Stimulated activated CD4-positive, alpha-beta T cell treated with anti-CD3 and anti-CD28 coated beads, Interleukin-2, amount 100 ng/mL, for 24 hours (primary cell): ENCODE data around the gene DYNLT2B.
"Not testable (repeated sequence)": the region's sequence is repeated elsewhere in the genome, so short reads cannot be mapped to it uniquely, and the experiment has no call there.

Source experiments
- DNase-seq, 2 donors: peaks; one replicate each; pipeline ENCODE4 v3.0.0-alpha.2; 2020

DYNLT2B gene

DNA sequence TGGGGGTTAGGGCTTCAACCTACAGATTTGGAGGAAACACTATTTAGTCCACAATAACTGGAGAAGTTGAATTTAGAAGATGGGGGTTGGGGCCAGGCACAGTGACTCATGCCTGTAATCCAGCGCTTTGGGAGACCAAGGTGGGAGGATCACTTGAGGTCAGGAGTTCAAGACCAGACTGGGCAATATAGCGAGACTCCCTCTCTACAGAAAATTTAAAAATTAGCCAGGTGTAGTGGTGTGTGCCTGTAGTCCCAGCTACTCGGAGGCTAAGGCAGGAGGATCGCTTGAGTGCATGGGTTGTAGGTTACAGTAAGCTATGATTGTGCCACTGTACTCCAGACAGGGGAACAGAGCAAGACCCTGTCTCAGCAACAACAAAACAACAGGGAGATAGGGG is 5.0 kb upstream of the DYNLT2B start:
- DNase-seq: no peak

DNA sequence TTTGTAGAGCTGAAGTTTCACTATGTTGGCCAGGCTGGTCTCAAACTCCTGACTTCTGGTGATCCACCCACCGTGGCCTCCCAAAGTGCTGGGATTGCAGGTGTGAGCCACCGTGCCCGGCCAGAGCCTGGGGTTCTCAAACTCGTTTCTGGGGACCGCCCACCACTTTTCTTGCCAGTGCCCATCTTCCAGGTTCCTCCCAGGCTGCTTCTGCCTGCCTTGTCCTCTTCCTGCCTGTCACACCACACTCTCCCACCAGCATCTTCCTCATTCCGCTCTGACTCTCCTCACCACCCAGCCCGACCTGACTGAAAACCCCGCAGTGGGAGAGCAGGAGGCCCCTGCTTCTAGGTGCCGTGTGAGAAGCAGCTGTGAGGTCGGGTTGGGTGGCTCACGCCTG is 3.1 kb upstream of the DYNLT2B start:
- no peak for DNase-seq

DNA sequence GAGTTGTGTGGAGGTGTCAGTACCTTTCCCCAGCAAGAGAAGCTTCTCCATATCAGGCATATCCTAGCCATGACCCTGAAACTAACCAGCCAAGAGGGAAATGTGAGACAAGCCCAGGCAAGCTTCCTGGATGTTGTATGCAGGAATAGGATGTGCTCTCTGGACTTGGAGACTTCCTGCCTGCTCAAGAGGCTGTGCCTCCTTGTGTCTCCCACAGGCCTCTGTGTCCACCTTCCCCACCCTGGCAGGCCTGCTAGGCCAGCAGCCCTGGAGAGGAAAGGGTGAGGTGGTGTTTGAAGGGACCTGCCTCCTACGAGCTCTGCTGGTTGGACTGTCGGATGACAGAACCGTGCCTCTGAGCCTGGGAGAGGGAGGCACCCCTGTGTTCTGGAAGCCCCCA is 2.1 kb upstream of the DYNLT2B start:
- DNase-seq: no peak

DNA sequence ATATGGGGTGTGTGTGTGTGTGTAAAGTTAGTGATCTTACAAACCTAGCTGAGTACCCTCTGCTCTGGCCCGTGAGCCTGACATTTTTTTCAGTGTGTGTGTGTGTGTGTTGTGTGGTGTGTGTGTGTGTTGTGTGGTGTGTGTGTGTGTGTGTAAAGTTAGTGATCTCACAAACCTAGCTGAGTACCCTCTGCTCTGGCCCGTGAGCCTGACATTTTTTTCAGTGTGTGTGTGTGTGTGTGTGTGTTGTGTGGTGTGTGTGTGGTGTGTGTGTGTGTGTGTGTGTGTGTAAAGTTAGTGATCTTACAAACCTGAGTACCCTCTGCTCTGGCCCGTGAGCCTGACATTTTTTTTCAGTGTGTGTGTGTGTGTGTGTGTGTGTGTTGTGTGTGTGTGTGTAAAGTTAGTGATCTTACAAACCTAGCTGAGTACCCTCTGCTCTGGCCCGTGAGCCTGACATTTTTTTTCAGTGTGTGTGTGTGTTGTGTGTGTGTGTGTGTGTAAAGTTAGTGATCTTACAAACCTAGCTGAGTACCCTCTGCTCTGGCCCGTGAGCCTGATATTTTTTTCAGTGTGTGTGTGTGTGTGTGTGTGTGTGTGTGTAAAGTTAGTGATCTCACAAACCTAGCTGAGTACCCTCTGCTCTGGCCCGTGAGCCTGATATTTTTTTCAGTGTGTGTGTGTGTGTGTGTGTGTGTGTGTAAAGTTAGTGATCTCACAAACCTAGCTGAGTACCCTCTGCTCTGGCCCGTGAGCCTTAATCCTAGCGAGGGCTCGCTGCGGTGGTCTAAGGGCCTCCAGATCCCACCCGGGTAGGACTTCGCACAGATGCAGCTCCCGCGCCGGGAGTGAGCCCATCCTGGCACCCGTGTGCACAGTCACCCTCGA is 997 bp downstream of the DYNLT2B start:
- not testable (repeated sequence) for DNase-seq

DNA sequence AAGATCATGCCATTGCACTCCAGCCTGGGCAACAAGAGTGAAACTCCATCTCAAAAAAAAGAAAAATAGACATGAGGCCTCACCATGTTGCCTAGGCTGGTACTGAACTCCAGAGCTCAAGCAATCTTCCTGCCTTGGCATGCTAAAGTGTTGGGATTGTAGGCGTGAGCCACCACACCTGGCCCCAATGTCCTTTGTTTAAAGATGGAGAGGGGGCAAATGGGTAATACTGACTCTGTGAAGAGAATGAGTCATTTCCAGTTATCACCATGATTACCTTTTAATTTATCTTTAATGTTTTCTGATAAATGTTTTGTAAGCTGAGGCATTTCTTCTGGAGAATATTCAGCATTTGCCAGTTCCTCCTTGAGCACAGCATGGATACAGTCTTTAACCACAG is 2.2 kb downstream of the DYNLT2B start:
- DNase-seq: no peak

DNA sequence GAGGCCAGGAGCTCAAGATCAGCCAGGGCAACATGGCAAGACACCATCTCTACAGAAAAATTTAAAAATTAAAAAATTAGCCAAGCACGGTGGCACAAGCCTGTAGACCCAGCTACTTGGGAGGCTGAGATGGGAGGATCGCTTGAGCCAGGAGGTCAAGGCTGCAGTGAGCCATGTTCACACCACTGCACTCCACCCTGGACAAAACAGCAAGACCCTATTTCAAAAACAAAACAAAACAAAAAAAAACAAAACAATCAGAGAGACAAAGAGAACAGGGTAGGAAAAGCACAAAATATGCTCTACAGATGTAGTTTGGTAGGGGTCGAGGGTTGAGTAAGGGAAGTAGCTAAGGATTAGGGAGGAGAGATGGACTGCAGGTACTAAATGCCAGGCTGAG is 3.4 kb downstream of the DYNLT2B start:
- no peak for DNase-seq

DNA sequence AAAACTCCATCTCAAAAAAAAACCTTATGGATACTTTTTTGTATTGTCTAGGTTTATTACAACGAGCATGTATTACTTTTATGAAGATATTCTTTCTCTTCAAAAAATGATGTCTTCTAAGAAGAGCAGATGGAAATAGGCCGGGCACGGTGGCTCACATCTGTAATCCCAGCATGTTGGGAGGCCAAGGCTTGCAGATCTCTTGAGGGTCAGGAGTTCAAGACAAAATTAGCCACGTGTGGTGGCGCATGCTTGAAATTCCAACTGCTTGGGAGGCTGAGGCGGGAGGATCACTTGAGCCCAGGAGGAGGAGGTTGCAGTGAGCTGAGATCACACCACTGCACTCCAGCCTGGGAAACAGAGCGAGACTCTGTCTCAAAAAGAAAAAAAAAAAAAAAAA is 4.0 kb downstream of the DYNLT2B start:
- DNase-seq: not testable (repeated sequence)

DNA sequence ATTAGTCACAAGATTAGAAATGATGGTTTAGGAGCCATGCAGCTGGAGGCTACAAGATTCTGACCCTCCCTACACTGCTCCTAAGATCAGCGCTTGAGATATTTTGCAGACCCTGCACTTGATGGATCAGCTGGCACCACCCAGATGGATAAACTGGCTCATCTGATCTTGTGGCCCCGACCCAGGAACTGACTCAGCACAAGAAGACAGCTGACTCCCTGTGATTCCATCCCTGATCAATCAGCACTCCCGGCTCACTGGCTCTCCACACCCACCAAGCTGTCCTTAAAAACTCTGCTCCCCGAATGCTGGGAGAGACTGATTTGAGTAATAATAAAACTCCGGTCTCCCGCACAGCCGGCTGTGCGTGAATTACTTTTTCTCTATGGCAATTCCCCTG is 15.1 kb downstream of the DYNLT2B start:
- not testable (repeated sequence) for DNase-seq

DNA sequence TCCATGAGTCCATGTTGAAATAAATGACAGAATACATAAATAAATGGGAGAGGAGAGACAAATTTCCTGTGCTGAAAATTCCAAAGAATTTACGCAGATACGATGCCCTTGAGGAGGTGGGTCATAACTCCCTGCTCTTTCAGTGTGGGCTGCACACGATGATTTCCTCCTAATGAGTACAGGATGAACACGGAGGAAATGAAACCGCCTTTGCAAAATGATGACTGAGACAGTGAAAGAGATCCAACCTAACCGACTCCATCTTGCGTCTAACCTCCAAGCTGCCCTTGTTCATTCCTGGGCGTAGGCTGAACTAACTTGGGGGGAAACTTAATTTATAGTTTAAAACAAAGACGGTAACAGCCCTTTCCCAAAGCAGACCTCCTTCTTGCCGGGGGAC is 15.5 kb downstream of the DYNLT2B start:
- DNase-seq: not testable (repeated sequence)

DNA sequence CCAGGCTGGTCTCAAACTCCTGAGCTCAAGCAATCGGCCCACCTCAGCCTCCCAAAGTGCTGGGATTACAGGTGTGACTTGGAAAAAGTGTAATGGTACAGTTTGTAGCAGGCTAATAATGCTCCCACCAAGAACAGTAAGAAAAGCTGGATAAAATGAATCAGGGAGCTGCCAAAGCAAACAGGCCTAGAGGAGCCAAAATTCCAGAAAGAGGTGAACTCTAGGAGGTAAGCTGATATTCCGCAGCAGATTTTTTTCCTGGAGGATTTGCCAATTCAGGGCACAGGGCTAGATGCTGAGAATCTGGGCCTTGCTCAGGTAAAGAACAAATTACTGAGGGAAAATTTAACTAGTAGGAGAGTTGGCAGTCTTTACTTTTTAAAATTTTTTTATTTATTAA is 19.5 kb downstream of the DYNLT2B start:
- DNase-seq: no peak

DNA sequence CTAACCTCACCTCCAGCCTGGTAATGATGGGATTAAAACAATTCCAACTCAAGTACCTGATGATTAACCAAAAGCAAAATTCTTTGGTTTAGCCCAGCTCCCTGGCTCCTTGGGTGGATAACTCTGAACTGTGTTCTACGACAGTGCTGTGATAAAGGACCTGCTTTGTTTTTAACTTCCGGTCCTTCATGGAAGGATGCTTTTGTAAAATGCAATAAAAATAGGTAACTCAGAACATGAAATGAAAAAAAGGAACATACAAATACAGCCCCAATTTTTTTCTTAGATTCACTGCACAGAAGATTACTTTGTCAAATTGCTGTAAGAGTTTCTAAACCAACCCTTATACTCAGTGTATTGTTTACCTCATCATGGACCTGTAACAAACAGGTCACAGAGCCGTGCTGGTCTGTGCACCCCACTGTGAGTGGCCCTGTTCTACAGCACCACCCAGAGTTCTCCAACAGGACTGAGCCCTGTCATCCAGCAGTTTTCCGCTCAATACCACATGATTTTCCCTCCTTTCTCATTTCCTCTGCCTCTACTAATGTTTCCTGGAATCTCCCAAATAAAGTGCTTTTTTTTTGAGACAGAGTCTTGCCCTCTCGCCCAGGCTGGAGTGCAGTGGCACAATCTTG is 25.6 kb downstream of the DYNLT2B start:
- no peak for DNase-seq

DNA sequence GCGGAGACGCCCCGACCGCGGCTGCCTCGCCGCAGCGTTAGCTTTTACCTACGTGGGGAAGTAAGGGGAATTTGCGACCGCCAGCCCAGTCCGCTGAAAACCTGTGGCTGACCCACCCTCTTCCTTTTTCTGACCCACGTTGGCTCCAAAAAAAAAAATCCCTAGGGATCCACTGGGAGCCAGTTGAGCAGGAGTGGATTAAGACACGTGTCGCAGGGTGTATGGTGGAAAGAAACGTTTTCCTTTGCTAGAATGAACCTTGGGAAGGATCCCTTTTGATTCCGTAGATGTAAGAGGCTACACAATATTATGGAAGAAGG is 29.9 kb downstream of the DYNLT2B start:
- DNase-seq: no peak

DNA sequence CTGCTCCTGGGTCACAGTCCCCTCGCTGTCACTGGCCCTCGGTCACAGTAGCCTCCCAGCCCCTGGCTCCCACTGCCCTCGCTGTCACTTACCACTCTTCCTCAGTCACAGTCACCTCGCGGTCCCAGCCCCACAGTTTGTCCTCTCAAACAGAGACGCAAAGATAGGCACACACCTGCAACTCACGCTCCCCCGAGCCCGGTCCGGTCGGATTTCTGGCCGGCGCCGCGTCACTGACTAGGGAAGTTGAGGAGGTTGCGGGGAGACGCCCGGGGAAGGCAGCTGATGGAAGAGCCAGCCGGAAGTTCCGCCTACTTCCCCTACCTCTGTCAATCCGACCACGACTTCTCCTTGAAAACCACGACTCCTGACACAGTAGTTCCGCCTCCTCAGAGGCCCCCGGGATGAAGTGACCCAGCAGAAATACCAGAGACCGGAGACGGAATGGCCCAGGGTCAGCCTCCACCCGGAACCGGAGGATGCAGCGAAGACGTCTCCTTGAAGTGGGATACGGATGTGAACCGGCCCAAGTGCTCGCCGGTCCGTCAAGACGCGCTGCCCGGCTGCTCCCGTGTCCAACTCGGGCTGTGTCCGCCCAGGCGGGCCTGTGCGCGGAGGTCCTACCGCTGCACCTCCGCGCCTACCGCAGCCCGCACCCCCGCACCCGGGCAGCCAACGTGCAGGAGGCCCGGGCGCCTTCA is 30.4 kb downstream of the DYNLT2B start, which contains the start of gene PCYT1A:
Gene PCYT1A (minus strand): TSS at position 287 of the 701 bp plus-strand sequence. CDS start 17,195 bp downstream, outside the sequence.
- DNase-seq: peak; percentile 78 to 82

DNA sequence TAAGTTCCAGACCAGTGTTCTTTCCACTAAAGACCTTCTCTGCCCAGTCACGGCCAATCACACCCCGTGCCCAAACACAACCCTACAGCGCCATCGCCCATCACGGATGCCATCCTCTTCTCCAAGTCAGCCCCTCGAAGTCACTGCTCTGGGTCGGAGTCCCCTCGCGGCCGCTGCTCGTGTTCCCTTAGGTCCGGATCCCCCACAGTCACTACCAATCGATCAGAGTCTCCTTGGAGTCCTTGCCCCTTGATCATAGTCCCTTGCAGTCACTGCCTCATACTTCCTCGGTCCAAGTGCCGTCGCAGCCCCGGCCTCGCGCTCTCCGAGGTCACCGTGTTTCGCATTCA is 31.0 kb downstream of the DYNLT2B start:
- DNase-seq: peak; percentile 33 to 37

DNA sequence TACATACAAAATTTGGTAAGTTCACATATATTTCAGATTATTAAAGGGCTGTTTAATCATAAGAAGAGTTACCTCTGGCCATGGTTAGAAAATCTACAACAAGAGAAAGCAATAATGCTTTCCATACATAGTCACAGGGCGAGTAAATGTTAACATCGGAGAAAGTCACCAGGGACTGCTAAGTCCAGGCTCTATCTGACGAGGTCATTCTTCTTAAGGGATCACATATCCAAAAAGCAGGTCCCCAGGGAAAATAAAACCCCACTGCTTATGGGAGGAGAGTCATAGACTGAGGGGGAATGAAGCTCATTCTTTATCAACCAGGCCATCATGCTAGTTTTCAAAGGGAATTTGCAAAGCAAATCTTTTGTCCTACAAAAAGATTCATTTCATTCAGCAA is 33.6 kb downstream of the DYNLT2B start:
- DNase-seq: no peak

DNA sequence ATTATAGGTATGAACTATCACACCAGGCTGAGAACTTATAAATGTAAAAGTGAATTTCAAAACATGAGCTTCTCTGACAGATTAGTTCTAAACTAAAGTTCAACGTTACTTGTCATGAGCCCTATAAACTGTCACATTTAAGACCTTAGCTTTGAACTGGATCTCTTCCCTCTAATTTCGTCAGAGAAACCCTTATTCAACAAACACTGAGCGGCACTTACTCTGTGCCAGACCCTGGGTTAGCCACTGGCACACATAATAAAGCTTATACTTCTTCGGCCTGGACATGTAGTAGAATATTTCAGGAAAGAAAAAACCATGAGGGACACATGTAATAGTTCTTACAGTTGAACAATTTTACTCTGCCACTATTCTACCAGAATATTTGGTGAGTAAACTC is 36.1 kb downstream of the DYNLT2B start:
- no peak for DNase-seq

DNA sequence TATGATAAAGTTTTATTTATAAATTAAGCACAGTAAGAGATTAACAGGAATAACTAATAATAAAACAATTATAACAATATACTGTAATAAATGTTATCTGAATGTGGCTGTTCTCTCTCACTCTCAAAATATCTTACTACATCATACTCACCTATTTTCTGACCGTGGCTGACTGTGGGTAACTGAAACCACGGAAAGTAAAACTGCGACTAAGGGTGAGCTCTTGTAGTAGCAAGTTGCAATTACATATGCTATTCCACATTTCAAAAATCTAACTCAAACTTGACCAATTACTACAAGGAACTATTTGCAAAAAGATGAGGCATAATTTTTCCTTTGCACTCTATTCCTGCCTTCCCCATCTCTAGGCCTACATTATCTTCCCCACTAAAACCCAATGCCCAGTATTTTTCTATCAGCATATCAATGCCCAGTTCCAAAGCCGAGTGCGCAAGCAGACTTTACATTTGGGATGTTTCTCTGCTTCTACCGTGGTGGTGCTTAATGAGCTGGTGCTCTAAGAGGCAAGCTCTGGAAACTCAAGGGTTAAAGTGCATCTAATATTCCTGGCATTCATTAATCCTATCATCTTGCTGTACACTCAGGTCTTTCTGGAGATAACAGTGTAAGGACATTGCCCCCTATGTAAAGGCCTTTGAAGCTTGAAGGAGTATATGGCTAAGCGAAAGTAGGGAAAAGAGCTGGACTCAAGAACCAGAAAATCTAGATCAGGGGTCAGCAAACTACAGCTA is 37.2 kb downstream of the DYNLT2B start:
- DNase-seq: no peak

DNA sequence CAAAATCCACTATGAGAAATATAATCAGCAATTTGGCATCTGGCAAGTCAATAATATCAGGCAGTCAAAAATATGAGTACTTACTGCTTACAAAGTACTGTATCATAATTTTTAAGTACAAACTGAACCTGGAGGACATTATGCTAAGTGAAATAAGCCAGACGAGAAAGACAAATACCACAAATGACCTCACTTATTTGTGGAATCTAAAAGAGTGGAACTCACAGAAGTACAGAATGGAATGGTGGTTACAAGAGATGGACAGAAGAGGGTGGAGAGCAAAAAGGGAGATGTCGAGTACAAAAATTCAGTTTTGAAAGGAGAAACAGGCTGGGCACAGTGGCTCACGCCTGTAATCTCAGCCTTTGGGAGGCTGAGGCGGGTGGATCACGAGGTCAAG is 42.9 kb downstream of the DYNLT2B start:
- DNase-seq: no peak

DNA sequence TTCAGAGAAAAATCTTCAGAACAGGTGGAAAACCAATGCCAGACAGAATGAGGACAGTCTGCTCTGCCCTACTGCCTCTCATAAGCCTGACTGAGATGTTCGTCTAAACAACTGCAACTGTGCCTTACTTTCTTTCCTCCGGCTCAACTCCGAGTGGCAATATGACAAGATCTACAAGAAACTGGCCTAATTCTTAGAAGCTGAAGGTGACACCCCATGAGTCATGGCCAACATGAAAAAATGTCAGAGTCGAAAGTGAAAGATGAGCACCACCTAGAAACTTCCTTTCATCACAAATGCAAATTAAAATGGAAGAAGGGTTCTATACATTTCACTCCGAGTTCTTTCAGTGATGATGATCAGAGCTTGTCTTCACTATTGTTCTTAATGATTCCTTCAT is 43.5 kb downstream of the DYNLT2B start:
- DNase-seq: peak; percentile 48 to 69

DNA sequence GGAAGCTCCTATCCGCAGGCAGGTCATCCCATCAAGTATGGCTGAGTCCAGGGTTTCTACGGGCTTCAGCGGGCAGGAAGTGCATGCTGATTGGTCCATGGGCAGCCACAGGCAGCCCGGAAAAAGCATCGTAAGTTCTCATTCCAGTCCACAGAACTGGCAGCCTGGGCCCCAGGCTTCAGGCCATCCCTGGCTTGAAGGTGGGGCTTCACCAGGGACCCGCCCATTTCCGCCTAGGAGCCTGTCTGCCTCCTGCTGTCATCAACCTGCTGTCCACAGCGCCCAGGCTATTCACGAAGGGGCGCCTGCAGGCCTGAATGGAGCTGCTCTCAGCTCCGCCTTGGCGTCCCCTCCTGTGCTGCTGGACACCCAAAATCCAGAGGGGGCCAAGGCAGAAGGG is 44.4 kb downstream of the DYNLT2B start:
- DNase-seq: no peak

DNA sequence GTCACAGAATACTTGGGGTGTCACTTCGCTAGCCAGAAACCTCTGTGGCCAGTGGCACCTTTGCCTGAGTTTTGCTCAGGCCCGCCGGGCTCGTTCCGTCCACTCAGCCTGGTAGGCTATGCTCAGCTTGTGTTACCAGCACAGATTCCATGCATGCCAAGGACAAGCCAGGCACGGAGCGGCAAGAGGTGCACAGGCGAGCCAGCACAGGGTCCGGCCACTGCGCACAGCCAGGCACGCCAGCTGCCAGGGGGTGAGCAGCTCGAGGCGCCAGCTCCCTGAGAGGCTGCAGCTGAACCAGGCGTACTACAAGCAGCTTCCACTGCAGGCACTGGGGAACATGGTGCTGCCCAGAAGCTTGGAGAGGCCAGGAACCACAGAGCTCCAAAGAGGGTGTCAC is 45.2 kb downstream of the DYNLT2B start:
- DNase-seq: no peak

DNA sequence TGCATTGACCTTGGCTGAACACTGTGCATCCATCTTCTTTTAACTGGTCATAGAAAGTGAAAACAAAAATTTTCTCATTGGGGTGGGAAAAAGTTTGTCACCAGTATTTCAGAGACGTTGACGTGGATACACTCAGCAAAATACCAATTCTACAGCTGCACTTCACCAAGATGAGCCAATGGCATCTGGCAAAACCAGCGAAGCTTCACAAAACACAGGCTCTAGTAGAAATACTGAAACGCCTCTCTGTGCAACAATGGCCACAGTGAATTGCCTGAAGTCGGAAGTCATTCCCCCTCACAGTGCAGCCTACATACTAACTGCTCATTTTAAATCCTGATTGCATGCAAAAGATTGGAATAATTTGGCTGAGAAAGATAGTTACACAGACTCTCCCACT is 47.5 kb downstream of the DYNLT2B start:
- no peak for DNase-seq
